HG03575 (cell line): ENCODE data around the gene KCNQ1OT1.

ENCODE experiments used
- ATAC-seq: cut with Tn5 transposase; IDR thresholded peaks from one replicate; pipeline ENCODE4 v1.9.1; 2021; ENCODE audit not compliant: unreplicated experiment, insufficient number of reproducible peaks, low FRiP score; ENCODE audit errors: extremely low read depth

KCNQ1OT1 gene

GRCh38 chr11:2724653-2725367 lies 25.0 kb upstream of the KCNQ1OT1 start:
- no peak for ATAC-seq

GRCh38 chr11:2724104-2724503 lies 24.3 kb upstream of the KCNQ1OT1 start:
- ATAC-seq = no peak

- ATAC-seq = no peak
Measured at GRCh38 chr11:2722955-2723354, 23.2 kb upstream of the KCNQ1OT1 start.

- no peak for ATAC-seq
Measured at GRCh38 chr11:2721210-2721916, 21.6 kb upstream of the KCNQ1OT1 start.

GRCh38 chr11:2719831-2720590 lies 20.2 kb upstream of the KCNQ1OT1 start:
- no peak for ATAC-seq

- no peak for ATAC-seq
Measured at GRCh38 chr11:2718817-2719438, 19.1 kb upstream of the KCNQ1OT1 start.

GRCh38 chr11:2717561-2718325 lies 17.9 kb upstream of the KCNQ1OT1 start:
- no peak for ATAC-seq

GRCh38 chr11:2716376-2717095 lies 16.7 kb upstream of the KCNQ1OT1 start:
- ATAC-seq = no peak

GRCh38 chr11:2715716-2716350 lies 16.0 kb upstream of the KCNQ1OT1 start:
- ATAC-seq = no peak

- no peak for ATAC-seq
Measured at GRCh38 chr11:2714871-2715270, 15.1 kb upstream of the KCNQ1OT1 start.

GRCh38 chr11:2714463-2714800 lies 14.6 kb upstream of the KCNQ1OT1 start:
- no peak for ATAC-seq

- no peak for ATAC-seq
Measured at GRCh38 chr11:2713661-2714462, 14.1 kb upstream of the KCNQ1OT1 start.

- no peak for ATAC-seq
Measured at GRCh38 chr11:2713094-2713493, 13.3 kb upstream of the KCNQ1OT1 start.

GRCh38 chr11:2711161-2711560 lies 11.4 kb upstream of the KCNQ1OT1 start:
- no peak for ATAC-seq

GRCh38 chr11:2709429-2709828 lies 9.6 kb upstream of the KCNQ1OT1 start:
- ATAC-seq = no peak

- ATAC-seq = no peak
Measured at GRCh38 chr11:2708757-2709281, 9.0 kb upstream of the KCNQ1OT1 start.

- ATAC-seq = no peak
Measured at GRCh38 chr11:2708151-2708581, 8.4 kb upstream of the KCNQ1OT1 start.
